ENCODE measurements around the gene GOLIM4.

DNA sequence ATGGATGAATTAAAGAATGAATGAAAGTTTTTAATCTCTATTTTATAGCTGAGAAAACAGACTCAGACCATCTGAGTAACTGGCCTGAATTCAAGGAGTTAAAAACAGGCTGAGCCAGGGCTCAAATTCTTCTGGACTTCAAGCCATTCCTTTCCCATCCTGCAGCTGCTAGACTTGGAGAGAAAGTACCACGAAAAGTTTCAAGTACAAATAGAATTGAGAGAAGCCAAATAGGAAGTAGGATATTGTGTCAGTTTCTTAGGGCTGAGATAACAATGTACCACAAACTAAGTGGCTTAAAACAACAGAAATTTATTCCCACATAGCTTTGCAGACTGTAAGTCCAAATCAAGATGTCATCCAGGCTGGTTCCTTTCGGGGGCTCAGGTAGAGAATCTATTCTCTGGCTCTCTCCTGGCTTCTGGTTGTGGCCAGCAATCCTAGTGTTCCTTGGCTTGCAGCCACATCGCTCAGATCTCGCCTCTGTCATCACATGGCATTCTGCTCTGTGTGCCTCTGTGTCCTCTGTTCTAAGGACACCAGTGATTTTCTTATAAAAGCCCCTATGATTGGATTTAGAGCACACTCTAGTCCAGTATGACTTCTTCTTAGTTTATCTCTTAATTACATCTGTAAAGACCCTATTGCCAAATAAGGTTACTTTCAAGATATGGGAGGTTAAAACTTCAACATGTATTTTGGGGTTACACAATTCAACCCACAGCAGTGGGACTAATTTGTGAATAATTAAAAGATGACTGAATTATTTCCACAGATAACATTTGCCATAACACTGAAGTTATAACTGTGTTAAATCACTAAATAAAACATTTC is 25.7 kb upstream of the GOLIM4 start:
- no peak for TF ChIP-seq CTCF (conservative IDR thresholded peaks at IDR 0.05 in 1 of 2, IDR thresholded peaks at IDR 0.05 in 1 of 2; ENCODE audit: extremely low read depth in 1 of 2, insufficient read depth in 1 of 2, low read depth in 1 of 2, low read length in 2 of 2)
- no peak for TF ChIP-seq EZH2 (IDR thresholded peaks at IDR 0.05; ENCODE audit: borderline replicate concordance, low read length)
